ENCODE results near the gene TAF4.

- TF ChIP-seq CTCF (IDR thresholded peaks at IDR 0.05) = no peak
- TF ChIP-seq POLR2A (IDR thresholded peaks at IDR 0.05) = no peak
Observed at GRCh38 chr20:61994546-61994945, 71.1 kb downstream of the TAF4 start.
